ENCODE results near the gene DCLK1.

The DCLK1 gene

GRCh38 chr13:35926859-35927530, 204.2 kb downstream of the DCLK1 start:
- TF ChIP-seq, protein P1, sequence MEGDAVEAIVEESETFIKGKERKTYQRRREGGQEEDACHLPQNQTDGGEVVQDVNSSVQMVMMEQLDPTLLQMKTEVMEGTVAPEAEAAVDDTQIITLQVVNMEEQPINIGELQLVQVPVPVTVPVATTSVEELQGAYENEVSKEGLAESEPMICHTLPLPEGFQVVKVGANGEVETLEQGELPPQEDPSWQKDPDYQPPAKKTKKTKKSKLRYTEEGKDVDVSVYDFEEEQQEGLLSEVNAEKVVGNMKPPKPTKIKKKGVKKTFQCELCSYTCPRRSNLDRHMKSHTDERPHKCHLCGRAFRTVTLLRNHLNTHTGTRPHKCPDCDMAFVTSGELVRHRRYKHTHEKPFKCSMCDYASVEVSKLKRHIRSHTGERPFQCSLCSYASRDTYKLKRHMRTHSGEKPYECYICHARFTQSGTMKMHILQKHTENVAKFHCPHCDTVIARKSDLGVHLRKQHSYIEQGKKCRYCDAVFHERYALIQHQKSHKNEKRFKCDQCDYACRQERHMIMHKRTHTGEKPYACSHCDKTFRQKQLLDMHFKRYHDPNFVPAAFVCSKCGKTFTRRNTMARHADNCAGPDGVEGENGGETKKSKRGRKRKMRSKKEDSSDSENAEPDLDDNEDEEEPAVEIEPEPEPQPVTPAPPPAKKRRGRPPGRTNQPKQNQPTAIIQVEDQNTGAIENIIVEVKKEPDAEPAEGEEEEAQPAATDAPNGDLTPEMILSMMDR (conservative IDR thresholded peaks at IDR 0.05; ENCODE audit: low read depth) = no peak
- H3K27ac ChIP-seq = no peak overlapping the region
- POLR2A ChIA-PET (ENCODE audit: low non-redundant PET) = no interaction called here
- CTCF ChIA-PET = interaction anchor here (0.6 kb wide), 2 partner anchors 319 to 469 kb away, joined by 3 to 4 read pairs; no protein-coding TSS in a partner anchor
- DNase-seq (ENCODE audit: low spot score) = no peak

DNA sequence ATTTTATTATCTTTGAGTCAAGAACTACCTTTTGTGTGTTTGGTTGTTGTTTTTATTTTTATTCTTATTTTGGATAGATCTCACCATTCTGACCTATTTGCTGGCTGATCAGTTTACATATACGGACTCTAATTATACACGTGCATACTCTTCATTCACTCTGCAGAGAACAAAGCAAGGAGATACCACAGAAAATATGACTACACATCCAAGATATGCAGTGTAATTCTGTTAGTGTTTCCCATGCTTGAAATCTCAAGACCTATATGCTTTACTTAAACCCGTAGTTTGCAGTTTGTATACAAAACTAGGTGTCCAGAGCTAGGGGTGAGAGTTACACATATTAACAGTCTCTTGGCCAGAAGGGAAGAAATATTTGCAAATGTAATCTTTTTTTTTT, 205.5 kb downstream of the DCLK1 start:
- no peak overlapping the region for H3K27ac ChIP-seq
- TF ChIP-seq, protein P1 (conservative IDR thresholded peaks at IDR 0.05; ENCODE audit: low read depth) = no peak
- CTCF ChIA-PET = no interaction called here
- POLR2A ChIA-PET (ENCODE audit: low non-redundant PET) = no interaction called here
- DNase-seq (ENCODE audit: low spot score) = no peak

GRCh38 chr13:35923347-35923746, 207.8 kb downstream of the DCLK1 start:
- DNase-seq (ENCODE audit: low spot score) = peak; percentile 64
- TF ChIP-seq, protein P1 (conservative IDR thresholded peaks at IDR 0.05; ENCODE audit: low read depth) = no peak
- CTCF ChIA-PET = no interaction called here
- no peak overlapping the region for H3K27ac ChIP-seq
- POLR2A ChIA-PET (ENCODE audit: low non-redundant PET) = no interaction called here

DNA sequence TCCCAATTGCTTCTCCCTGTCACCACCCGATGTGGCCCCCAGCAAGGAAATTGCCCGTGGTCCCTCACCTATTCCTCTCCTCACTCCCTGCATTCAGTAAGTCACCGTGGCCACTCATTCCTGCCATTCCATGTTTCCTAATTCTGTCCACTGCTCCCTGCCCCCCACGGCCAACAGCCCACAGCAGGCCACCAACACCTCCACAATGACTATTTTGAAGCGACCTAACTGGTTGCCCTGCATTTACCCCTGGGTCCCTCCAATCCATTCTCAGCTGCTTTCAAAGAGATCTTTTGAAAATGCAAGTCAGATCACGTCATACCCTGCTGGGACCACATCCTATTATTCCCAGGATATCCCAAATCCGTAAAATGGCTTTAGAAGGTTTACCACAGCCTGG, 210.4 kb downstream of the DCLK1 start:
- no peak overlapping the region for H3K27ac ChIP-seq
- CTCF ChIA-PET = no interaction called here
- no peak for DNase-seq (ENCODE audit: low spot score)
- TF ChIP-seq, protein P1 (conservative IDR thresholded peaks at IDR 0.05; ENCODE audit: low read depth) = no peak
- POLR2A ChIA-PET (ENCODE audit: low non-redundant PET) = no interaction called here

GRCh38 chr13:35917942-35918645, 213.1 kb downstream of the DCLK1 start:
- DNase-seq (ENCODE audit: low spot score) = no peak
- CTCF ChIA-PET = interaction anchor here (0.5 kb wide), 1 partner anchor 37 kb away, joined by 5 read pairs; no protein-coding TSS in a partner anchor
- TF ChIP-seq, protein P1 (conservative IDR thresholded peaks at IDR 0.05; ENCODE audit: low read depth) = no peak
- no peak overlapping the region for H3K27ac ChIP-seq
- POLR2A ChIA-PET (ENCODE audit: low non-redundant PET) = no interaction called here

- TF ChIP-seq, protein P1 (conservative IDR thresholded peaks at IDR 0.05; ENCODE audit: low read depth) = no peak
- DNase-seq (ENCODE audit: low spot score) = no peak
- ChIA-PET POLR2A (ENCODE audit: low non-redundant PET) (no interaction called here), CTCF (interaction anchor here (0.5 to 0.6 kb wide), 2 partner anchors 38 to 325 kb away, joined by 5 to 7 read pairs; no protein-coding TSS in a partner anchor)
- no peak overlapping the region for H3K27ac ChIP-seq
Observed at GRCh38 chr13:35917252-35917941, 213.8 kb downstream of the DCLK1 start.

All from RWPE1 (cell line).